IMR-90 (cell line): ENCODE measurements around the gene RPP21.

Experiments
- CEBPB ChIP-seq: IDR thresholded peaks from 2 replicates; pipeline ENCODE4 v1.6.1; 2012; ENCODE audit warnings: low read depth, low read length, improper control_type of control experiment
- CTCF ChIP-seq: conservative IDR thresholded peaks from 2 replicates; pipeline ENCODE4 v1.5.1; 2012; ENCODE audit warnings: mild to moderate bottlenecking, low read depth, low read length, improper control_type of control experiment
- ELK1 ChIP-seq: fragments of 150-350 bp; IDR thresholded peaks from 2 replicates; pipeline ENCODE4 v1.6.1; 2016; ENCODE audit warnings: low read depth, mild to moderate bottlenecking, low read length, moderate library complexity, borderline replicate concordance
- FOS ChIP-seq: fragments of 150-350 bp; IDR thresholded peaks from 2 replicates; pipeline ENCODE4 v1.6.1; 2016; ENCODE audit warnings: low read depth, low read length
- MAFK ChIP-seq: IDR thresholded peaks from 2 replicates; pipeline ENCODE4 v1.6.1; 2012; ENCODE audit warnings: low read depth, low read length, improper control_type of control experiment
- POLR2A ChIP-seq: IDR thresholded peaks from 2 replicates; pipeline ENCODE4 v1.6.1; 2012; ENCODE audit warnings: mild to moderate bottlenecking, low read depth, low read length
- RAD21 ChIP-seq: IDR thresholded peaks from 2 replicates; pipeline ENCODE4 v1.6.1; 2012; ENCODE audit warnings: low read length, improper control_type of control experiment
- RCOR1 ChIP-seq: IDR thresholded peaks from 2 replicates; pipeline ENCODE4 v1.6.1; 2012; ENCODE audit warnings: mild to moderate bottlenecking, low read length, improper control_type of control experiment; ENCODE audit not compliant: insufficient replicate concordance
- RFX5 ChIP-seq: IDR thresholded peaks from 2 replicates; pipeline ENCODE4 v1.8.0; 2012; ENCODE audit warnings: low read depth, mild to moderate bottlenecking, low read length, moderate library complexity
- SMC3 ChIP-seq: fragments of 150-350 bp; IDR thresholded peaks from 2 replicates; pipeline ENCODE4 v1.6.1; 2016; ENCODE audit warnings: low read depth, mild to moderate bottlenecking, antibody characterized with exemption, low read length, moderate library complexity
- USF2 ChIP-seq: fragments of 150-350 bp; IDR thresholded peaks from 2 replicates; pipeline ENCODE4 v1.6.1; 2017; ENCODE audit warnings: mild to moderate bottlenecking, antibody characterized with exemption, low read length, low read depth

GRCh38 chr6:30311671-30312070 is 33.3 kb upstream of the RPP21 start:
- TF ChIP-seq USF2 (no peak), CTCF (no peak), RAD21 (no peak), POLR2A (no peak), CEBPB (no peak), SMC3 (no peak), MAFK (no peak), RCOR1 (no peak), ELK1 (no peak), RFX5 (no peak), FOS (no peak)
